Stimulated activated naive CD4-positive, alpha-beta T cell (primary cell): Measurements from ENCODE around the gene TANC1.

Experiments used
- DNase-seq, 6 experiments: peaks; one replicate each; lab custom pipeline; 2025; lab: John Stamatoyannopoulos, UW

TANC1 gene

GRCh38 chr2:159063677-159064076 is 95.2 kb downstream of the TANC1 start:
- DNase-seq, result no peak

DNA sequence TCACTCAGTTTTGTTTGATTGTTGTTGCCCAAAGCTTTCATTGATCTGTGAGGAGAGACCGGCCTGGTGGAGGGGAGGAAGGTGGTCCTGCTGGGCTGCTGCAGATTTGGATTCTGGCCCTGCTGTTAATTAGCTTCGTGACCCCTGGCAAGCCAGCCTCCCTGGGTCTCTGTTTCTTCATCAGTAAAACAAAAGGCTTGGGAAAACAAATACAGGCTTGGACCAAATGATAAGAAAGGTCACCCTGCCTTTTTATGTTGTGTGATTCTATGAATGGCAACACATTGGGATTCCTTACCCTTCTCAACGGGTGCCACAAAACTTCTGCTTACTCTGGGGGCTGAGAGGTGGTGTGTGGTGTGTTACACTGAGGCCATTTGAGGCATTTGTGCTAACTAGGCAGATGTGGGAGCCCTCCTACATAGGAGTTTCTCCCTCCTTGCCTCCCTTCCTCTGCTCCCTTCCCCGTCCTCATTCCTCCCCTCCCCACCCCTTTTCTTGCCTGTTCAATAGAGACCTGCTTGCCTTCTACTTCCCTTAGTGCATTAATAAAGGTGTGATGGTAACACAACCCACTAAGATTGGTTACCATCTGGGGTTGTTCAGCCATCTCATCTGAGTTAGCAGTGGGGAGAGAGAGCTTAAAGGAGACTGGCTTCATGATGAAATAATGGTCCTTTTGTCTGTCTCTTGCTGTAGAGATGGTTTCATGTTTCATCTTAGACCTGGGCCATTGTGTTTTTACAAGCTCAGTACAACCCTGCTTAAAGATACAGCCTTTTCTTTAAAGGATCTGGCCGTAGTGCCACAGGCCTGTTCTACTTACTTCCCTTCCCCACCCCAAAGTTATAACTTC is 96.2 kb downstream of the TANC1 start:
- no peak for DNase-seq

DNA sequence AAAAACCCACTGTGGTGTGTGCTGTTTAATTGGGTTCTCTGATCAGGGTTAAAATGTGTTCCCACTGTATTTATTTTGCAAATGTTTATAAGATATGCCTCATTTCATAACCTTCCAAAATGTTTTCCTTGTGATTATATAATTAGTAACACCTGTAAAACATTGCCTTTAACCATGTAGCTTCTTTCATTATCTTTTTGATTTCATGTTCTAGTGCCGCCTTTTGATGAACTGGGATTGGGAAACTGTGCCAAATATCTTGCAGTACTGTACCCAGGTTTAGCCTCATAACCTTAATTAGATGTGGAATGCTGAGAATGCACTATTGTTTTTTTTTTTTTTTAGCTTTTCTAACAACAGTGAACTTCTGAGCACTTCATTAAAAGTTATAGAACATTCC is 96.9 kb downstream of the TANC1 start:
- DNase-seq, result no peak

DNA sequence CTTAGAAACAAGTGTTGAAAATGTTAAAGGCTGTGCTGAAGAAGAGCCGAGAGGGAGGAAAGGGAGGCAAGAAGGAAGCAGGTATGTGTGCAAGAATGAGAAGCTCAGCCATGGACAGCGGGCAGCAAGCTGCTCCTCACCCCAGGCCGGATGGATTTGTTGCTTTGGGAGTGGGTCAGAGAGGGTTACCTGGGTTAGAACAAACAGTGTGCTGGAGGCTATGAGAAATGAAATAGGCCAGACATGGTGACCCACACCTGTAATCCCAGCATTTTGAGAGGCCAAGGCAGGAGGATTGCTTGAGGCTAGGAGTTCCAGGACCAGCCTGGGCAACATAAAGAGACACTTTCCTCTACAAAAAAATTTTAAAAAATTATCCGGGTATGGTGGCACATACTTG is 97.5 kb downstream of the TANC1 start:
- DNase-seq, result no peak

DNA sequence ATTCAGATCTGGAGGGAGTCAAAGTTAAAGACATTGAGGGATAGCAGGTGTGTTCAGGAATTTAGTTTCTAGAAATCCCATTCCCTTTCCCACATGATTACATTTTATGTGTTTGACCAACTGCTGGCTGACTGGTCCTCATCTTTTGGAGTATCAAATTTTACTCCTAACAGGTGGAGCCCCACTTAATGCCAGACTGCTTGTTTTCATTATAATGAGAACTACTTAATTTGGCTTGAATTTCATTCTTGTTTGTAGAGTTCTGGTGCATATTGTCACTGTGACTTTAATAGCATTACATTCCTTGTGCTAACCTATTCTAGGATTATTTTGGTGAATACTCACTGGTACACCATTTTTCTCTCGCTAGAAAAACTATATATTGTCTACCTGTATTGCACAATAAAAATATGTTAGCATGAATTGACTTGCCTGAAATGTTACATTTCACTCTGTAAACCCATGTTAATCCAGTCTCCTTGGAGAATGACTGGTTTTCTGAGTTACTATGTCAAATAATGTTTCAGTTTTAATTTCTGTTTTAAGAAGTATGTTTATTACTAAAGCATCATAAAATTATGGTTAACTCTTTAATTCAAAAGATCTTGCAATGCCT is 98.2 kb downstream of the TANC1 start:
- DNase-seq, result no peak

GRCh38 chr2:159067971-159068370 is 99.5 kb downstream of the TANC1 start:
- no peak for DNase-seq

- no peak for DNase-seq
Measured at GRCh38 chr2:159069229-159069628, 100.8 kb downstream of the TANC1 start.

- no peak for DNase-seq
Measured at GRCh38 chr2:159070235-159070634, 101.8 kb downstream of the TANC1 start.

GRCh38 chr2:159071190-159071915 is 102.9 kb downstream of the TANC1 start:
- no peak for DNase-seq

- no peak for DNase-seq
Measured at GRCh38 chr2:159072795-159073194, 104.4 kb downstream of the TANC1 start.

- no peak for DNase-seq
Measured at GRCh38 chr2:159073256-159073655, 104.8 kb downstream of the TANC1 start.

GRCh38 chr2:159074605-159075004 is 106.2 kb downstream of the TANC1 start:
- DNase-seq, result no peak

- DNase-seq, result no peak
Measured at GRCh38 chr2:159075727-159076126, 107.3 kb downstream of the TANC1 start.

DNA sequence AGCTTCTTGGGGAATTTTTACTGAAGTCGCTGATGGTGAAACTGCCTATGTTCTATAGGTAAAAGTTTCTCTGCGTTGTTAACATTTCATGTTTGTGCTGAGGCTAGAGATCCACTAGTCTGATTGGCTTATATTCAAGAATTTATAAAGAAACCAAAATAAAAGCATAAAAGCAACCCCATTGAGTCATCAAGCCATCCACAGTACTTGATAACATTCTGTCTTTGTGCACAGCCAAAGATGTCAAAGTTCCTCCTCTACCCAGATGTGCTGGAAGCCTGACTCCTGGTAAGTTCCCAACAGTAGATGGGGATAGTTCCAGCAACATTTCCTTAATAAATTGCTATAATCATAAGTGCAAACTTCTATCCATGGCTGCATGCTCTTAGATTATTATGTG is 107.8 kb downstream of the TANC1 start:
- no peak for DNase-seq

DNA sequence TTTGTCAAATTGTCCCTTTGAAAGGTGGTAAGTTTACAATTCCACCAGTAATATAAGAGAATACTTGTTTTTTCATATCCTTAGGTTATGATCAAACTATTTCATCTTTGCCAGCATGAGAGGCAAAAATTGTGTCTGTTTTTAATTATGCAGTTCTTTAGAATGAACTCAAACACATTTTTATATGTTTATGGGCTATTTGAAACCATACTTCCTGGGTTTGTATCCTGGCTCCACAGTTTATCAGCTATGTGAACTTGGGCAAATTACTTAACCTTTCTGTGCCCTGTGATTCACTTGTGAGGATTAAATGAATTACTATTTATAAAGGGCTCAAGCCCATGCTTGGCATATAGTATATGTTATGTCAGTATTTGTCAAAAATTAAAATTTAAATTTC is 109.4 kb downstream of the TANC1 start:
- no peak for DNase-seq

DNA sequence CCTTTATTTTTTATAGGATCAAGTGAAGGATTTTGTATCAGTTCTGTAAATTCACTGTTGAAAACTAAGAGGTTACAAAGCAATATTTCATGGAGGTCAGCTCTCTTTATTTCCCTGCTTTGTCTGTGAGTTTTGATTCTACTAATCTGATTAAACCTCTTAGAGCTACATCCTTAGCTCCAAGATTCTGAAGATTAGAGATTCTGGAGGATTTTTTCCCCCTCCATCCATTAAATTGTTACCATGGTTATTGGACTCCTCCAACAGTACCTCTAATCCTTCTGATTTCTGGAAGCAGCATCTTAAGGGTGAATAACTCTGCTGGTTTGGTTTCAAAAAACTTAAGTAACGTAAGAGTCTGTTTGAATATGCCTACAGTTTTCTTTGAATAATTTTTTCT is 110.0 kb downstream of the TANC1 start:
- no peak for DNase-seq

- DNase-seq, result no peak
Measured at GRCh38 chr2:159080641-159081040, 112.2 kb downstream of the TANC1 start.

DNA sequence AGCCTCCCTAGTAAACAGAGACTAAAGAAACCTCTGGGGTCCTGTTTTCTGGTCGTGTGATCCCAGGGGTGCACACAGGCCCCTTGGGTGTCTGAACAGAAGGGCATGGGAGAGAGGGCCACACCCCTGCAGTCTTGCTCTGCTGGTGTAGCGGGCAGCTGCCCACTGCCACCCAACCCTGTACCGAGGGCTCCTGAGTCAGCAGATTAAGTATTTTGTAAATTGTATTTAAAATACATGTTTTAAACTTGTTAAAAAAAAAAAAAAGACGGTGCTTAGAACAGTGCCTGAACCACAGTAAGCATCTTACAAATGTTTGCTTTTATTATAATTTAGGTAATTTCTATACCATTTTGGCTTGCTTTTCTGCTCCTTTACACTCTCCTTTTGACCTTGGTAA is 113.7 kb downstream of the TANC1 start:
- DNase-seq, result no peak

- no peak for DNase-seq
Measured at GRCh38 chr2:159084384-159085370, 116.2 kb downstream of the TANC1 start.

DNA sequence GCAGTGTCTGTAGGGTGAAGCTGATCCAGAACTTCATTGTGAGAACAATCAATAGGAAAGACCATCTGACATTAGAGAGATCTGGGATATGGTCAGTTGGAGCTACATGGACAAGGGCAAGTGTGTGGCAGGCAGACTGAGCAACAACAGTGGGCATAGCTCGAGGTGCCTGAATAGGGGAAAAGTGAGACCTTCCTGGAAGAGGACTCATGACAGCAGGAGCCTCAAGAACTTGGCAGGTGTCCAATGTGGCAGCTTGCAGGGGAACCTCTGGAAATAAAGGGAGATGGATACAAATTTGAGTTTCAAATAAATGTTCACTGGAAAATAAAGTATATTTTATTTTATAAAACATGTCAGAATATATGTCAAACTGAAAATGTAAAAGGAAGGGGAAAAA is 117.9 kb downstream of the TANC1 start:
- no peak for DNase-seq

- no peak for DNase-seq
Measured at GRCh38 chr2:159086826-159087225, 118.4 kb downstream of the TANC1 start.

DNA sequence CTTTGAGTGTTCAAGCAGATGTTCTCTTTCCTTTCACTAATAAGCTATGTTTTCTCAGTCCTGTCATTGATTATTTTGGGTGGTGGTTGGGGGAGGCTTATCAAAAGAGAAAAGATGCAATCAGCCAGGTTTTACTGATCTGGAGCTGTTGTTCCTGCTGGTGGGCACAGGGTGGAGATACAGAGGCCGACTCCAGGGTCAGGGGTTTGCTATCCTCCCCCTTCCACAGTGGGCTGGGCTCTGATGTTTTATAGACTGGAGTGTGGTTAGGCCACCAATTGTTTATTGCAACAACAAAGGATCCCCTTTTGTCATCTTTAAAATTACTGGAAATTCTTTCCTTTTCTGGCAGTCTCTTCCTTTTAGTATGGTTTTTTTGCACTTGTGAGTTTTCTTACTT is 120.5 kb downstream of the TANC1 start:
- no peak for DNase-seq
